Stimulated activated naive CD8-positive, alpha-beta T cell treated with anti-CD3 and anti-CD28 coated beads, Interleukin-15, Interleukin-2, amounts not matched to agents 100 ng/mL and 50 ng/mL, for 24 hours (primary cell): ENCODE measurements around the gene NDUFB5.

Experiments used
- H3K27ac Mint-ChIP-seq: one replicate; pipeline ENCODE4 v1.8.0; 2021; ENCODE audit warnings: mild to moderate bottlenecking, mixed read lengths
- H3K27me3 Mint-ChIP-seq: one replicate; pipeline ENCODE4 v1.8.0; 2021; ENCODE audit warnings: mixed read lengths
- H3K36me3 Mint-ChIP-seq: one replicate; pipeline ENCODE4 v1.8.0; 2021; ENCODE audit warnings: low read depth, mixed read lengths
- H3K4me1 Mint-ChIP-seq: one replicate; pipeline ENCODE4 v1.8.0; 2021; ENCODE audit warnings: low read depth, mixed read lengths
- H3K4me3 Mint-ChIP-seq: one replicate; pipeline ENCODE4 v1.8.0; 2021; ENCODE audit warnings: mild to moderate bottlenecking, mixed read lengths
- H3K9me3 Mint-ChIP-seq: one replicate; pipeline ENCODE4 v1.8.0; 2021; ENCODE audit warnings: mixed read lengths

NDUFB5 gene

GRCh38 chr3:179653096-179653797 is 48.7 kb downstream of the NDUFB5 start:
- peak overlapping the region; percentile 95 for H3K4me3 Mint-ChIP-seq
- H3K4me1 Mint-ChIP-seq = peaks cover 29% of the 10 kb centered on the region
- peaks cover 5% of the 10 kb centered on the region for H3K27me3 Mint-ChIP-seq
- H3K9me3 Mint-ChIP-seq = no peaks in the 10 kb centered on the region
- H3K27ac Mint-ChIP-seq = peak overlapping the region; percentile 86
- H3K36me3 Mint-ChIP-seq = no peaks in the 10 kb centered on the region

DNA sequence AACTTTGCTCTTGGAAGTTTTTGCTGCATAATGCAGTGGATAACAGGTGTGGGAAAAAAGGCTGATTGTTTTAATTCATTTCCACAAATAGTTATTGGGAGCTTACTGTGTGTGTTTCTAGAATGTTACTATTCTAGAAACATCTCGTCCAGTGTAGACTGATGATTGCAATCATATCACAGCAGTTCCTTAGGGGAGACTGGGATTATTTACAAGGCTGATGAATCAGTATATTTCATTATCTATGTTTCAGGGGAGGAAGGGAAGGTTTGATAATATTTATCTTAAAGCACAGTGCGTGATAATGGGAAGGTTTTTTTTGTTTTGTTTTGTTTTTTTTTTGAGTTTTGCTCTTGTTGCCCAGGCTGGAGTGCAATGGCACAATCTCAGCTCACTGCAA is 50.6 kb downstream of the NDUFB5 start:
- Mint-ChIP-seq H3K36me3 (no peaks in the 10 kb centered on the region), H3K4me1 (peaks cover 29% of the 10 kb centered on the region), H3K4me3 (peak overlapping the region; percentile 5), H3K27ac (no peak overlapping the region), H3K27me3 (peaks cover 5% of the 10 kb centered on the region), H3K9me3 (no peaks in the 10 kb centered on the region)

GRCh38 chr3:179658606-179659005 is 54.0 kb downstream of the NDUFB5 start:
- Mint-ChIP-seq H3K4me1 (peaks cover 16% of the 10 kb centered on the region), H3K36me3 (no peaks in the 10 kb centered on the region), H3K27me3 (no peaks in the 10 kb centered on the region), H3K27ac (no peak overlapping the region), H3K4me3 (no peak overlapping the region), H3K9me3 (no peaks in the 10 kb centered on the region)

- Mint-ChIP-seq H3K4me1 (no peaks in the 10 kb centered on the region), H3K36me3 (no peaks in the 10 kb centered on the region), H3K4me3 (no peak overlapping the region), H3K27me3 (no peaks in the 10 kb centered on the region), H3K27ac (no peak overlapping the region), H3K9me3 (no peaks in the 10 kb centered on the region)
Measured at GRCh38 chr3:179660872-179661271, 56.3 kb downstream of the NDUFB5 start.

DNA sequence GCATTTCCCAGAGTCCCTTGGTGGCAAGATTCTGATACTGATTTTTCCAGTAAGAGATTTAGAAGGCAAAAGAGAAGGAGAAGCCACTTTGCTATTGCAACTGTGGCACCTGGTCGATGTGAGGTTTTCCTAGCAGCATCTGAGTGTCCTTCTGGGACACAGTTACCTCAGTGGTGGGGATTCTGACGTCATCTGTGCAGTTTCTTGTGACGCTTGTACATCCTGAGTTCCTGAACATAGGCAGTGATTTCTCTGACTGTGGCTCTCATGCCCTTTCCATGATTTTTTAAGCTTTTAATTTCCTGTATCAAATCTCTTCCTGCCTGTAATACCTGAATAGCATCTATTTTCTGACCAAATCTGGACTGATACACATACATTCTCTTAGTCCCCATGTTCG is 57.2 kb downstream of the NDUFB5 start:
- Mint-ChIP-seq H3K9me3 (no peaks in the 10 kb centered on the region), H3K4me1 (no peaks in the 10 kb centered on the region), H3K27me3 (no peaks in the 10 kb centered on the region), H3K27ac (no peak overlapping the region), H3K4me3 (no peak overlapping the region), H3K36me3 (no peaks in the 10 kb centered on the region)

DNA sequence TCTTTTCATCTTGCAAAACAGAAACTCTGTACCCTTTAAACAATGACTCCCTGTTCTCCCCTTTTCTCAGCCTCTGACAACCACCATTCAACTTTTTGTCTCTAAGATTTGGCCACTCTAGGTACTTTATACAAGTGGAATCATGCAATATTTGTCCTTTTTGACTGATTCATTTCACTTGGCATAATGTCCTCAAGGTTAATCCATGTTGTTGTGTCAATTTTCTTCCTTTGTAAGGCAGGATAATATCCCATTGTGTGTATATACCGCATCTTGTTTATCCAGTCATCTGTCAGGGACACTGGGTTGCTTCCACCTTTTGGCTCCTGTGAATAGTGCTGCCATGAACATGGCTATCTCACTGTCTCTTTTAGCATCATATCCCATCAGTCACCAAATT is 58.5 kb downstream of the NDUFB5 start:
- Mint-ChIP-seq H3K4me1 (no peaks in the 10 kb centered on the region), H3K27me3 (no peaks in the 10 kb centered on the region), H3K27ac (no peak overlapping the region), H3K4me3 (no peak overlapping the region), H3K36me3 (no peaks in the 10 kb centered on the region), H3K9me3 (no peaks in the 10 kb centered on the region)

- Mint-ChIP-seq H3K27ac (no peak overlapping the region), H3K36me3 (no peaks in the 10 kb centered on the region), H3K4me3 (no peak overlapping the region), H3K27me3 (no peaks in the 10 kb centered on the region), H3K4me1 (no peaks in the 10 kb centered on the region), H3K9me3 (no peaks in the 10 kb centered on the region)
Measured at GRCh38 chr3:179666030-179666429, 61.4 kb downstream of the NDUFB5 start.

GRCh38 chr3:179666436-179667035 is 61.9 kb downstream of the NDUFB5 start:
- no peak overlapping the region for H3K27ac Mint-ChIP-seq
- H3K36me3 Mint-ChIP-seq = no peaks in the 10 kb centered on the region
- H3K4me3 Mint-ChIP-seq = no peak overlapping the region
- no peaks in the 10 kb centered on the region for H3K9me3 Mint-ChIP-seq
- no peaks in the 10 kb centered on the region for H3K4me1 Mint-ChIP-seq
- H3K27me3 Mint-ChIP-seq = no peaks in the 10 kb centered on the region

- Mint-ChIP-seq H3K27me3 (no peaks in the 10 kb centered on the region), H3K4me1 (no peaks in the 10 kb centered on the region), H3K27ac (no peak overlapping the region), H3K4me3 (no peak overlapping the region), H3K36me3 (no peaks in the 10 kb centered on the region), H3K9me3 (no peaks in the 10 kb centered on the region)
Measured at GRCh38 chr3:179668429-179668828, 63.8 kb downstream of the NDUFB5 start.

- Mint-ChIP-seq H3K4me3 (no peak overlapping the region), H3K4me1 (no peaks in the 10 kb centered on the region), H3K27ac (no peak overlapping the region), H3K27me3 (no peaks in the 10 kb centered on the region), H3K9me3 (no peaks in the 10 kb centered on the region), H3K36me3 (no peaks in the 10 kb centered on the region)
Measured at GRCh38 chr3:179670311-179670710, 65.7 kb downstream of the NDUFB5 start.

GRCh38 chr3:179671309-179671708 is 66.7 kb downstream of the NDUFB5 start:
- H3K9me3 Mint-ChIP-seq = no peaks in the 10 kb centered on the region
- H3K27ac Mint-ChIP-seq = no peak overlapping the region
- H3K36me3 Mint-ChIP-seq = peaks cover 2% of the 10 kb centered on the region
- H3K4me3 Mint-ChIP-seq = no peak overlapping the region
- no peaks in the 10 kb centered on the region for H3K27me3 Mint-ChIP-seq
- no peaks in the 10 kb centered on the region for H3K4me1 Mint-ChIP-seq

DNA sequence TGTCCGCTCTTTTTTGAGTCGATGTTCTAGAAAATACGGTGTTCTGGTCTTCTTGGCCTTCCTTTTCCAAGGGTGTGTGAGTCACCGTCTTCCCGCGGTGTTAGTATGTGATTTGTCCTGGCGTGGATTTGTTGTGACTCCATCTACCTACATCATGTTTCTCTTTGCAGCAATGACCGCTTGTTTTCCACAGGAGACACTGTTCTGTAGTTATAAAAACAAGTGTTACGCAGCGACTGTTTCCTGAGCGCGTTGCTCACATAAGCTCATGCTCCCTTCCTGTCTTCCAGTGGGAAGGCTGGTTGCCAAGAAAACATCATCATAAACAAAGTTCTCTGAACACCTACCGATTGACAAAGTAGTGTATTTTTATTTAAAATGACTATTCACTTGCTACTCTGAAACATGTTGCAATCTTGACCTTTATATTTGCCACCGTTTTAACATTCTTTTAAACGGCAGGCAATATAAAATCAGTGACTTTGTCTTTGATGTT is 67.2 kb downstream of the NDUFB5 start:
- Mint-ChIP-seq H3K4me3 (no peak overlapping the region), H3K9me3 (no peaks in the 10 kb centered on the region), H3K36me3 (peaks cover 5% of the 10 kb centered on the region), H3K27me3 (no peaks in the 10 kb centered on the region), H3K27ac (no peak overlapping the region), H3K4me1 (no peaks in the 10 kb centered on the region)

DNA sequence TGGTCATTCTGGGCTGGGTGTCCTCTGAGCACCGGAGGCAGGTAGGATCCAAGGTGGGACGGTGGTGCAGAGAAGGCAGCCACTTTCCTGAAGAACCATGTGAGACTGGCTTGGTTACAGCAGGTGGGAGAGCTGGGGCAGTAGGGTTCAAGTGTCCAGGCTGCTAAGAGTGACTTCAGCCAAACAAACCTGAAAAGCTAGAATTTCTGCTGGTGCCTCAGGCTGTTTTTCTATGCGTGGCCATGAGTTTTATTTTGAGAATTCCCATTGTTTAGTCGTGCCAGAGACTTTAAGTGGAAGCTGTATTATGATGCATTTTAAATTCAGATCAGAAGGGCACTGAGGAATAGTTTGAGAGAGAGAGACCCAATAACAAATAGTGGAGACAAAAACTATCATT is 68.3 kb downstream of the NDUFB5 start:
- peaks cover 5% of the 10 kb centered on the region for H3K36me3 Mint-ChIP-seq
- no peaks in the 10 kb centered on the region for H3K9me3 Mint-ChIP-seq
- no peaks in the 10 kb centered on the region for H3K27me3 Mint-ChIP-seq
- no peaks in the 10 kb centered on the region for H3K4me1 Mint-ChIP-seq
- no peak overlapping the region for H3K27ac Mint-ChIP-seq
- H3K4me3 Mint-ChIP-seq = no peak overlapping the region

DNA sequence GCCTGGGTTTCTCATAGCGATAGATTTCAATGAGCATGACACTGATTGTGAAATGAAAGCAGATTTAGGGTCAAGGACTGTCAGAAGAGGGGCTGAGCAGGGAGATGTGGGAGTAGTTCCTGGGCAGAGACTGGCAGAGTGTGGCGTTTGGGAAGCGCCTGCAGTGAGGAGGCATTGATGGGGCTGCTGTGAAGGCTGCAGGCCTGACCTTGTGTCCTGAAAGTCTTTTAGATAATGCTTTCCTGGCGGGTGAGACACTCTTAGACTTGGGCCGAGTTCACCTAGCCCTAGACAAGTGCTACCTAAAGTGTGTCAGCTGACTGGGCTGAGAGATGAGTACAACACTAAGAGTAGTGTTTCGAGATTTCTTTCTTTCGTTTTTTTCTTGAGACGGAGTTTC is 68.9 kb downstream of the NDUFB5 start:
- Mint-ChIP-seq H3K9me3 (no peaks in the 10 kb centered on the region), H3K4me3 (no peak overlapping the region), H3K36me3 (peaks cover 5% of the 10 kb centered on the region), H3K4me1 (no peaks in the 10 kb centered on the region), H3K27ac (no peak overlapping the region), H3K27me3 (no peaks in the 10 kb centered on the region)

DNA sequence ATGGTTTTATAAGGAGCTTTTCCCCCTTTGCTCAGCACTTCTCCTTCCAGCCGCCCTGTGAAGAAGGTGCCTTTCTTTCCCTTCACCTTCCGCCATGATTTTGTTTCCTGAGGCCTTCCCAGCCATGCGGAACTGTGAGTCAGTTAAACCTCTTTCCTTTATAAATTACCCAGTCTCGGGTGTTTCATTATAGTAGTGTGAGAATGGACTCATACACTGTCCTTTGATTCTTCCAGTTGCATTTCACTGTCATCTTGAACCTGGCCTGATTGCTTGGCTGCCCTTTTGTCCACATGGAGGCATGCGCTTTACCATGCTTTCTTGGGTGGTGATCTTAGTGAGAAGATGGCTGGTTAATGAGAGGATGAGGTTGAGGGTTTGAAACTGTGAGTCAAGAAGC is 71.5 kb downstream of the NDUFB5 start:
- Mint-ChIP-seq H3K4me1 (no peaks in the 10 kb centered on the region), H3K9me3 (no peaks in the 10 kb centered on the region), H3K27ac (no peak overlapping the region), H3K36me3 (peaks cover 5% of the 10 kb centered on the region), H3K4me3 (no peak overlapping the region), H3K27me3 (no peaks in the 10 kb centered on the region)
